Renal cortex interstitium (tissue), 11 donors: ENCODE results near the gene CORIN. TPM values are rescaled to one million over a fixed set of nuclear protein-coding genes. Genes with fewer than 3 reads are reported as not detected.
"Not testable (repeated sequence)": the region's sequence is repeated elsewhere in the genome, so short reads cannot be mapped to it uniquely, and the experiment has no call there.

Experiments
- DNase-seq, 11 donors: peaks; one replicate each; pipeline ENCODE4 v3.0.0-alpha.2; 2013; ENCODE audit warnings: low read depth in 9 of 11, low spot score in 4 of 11; ENCODE audit errors: extremely low read depth in 1 of 11
- polyA plus RNA-seq, 3 donors: library from polyadenylated mRNA; unstranded; fragments of 120-200 nt; gene quantifications; one replicate each; pipeline ENCODE4 v1.2.1, GENCODE V29; 2013; ENCODE audit not compliant: insufficient read length in 3 of 3

Gene CORIN
- polyA plus RNA-seq, 3 donors = 4.4 to 5.8 (median 4.5) TPM

DNA sequence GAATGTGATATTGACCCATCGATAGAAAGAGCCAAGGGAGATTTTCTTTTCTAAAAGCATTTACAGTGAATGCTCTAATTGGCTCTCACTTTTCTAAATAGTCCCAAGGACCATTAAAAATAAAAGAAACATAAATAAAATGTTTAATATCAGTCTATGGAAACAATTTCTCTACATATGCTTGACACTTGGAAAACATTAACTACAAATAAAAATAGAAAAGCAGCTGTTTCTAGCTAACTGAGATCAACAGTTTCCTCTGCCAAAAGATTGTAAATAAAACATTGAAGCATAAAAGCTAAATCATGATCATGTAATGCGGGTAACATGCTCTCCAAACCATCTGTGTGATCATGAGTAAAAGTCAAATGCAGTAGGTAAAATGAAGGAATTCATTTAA is 49.7 kb downstream of the CORIN start:
- DNase-seq = peak in 1 of 11 donors; percentile 11

- DNase-seq = no peak
Observed at GRCh38 chr4:47786958-47787370, 50.9 kb downstream of the CORIN start.

DNA sequence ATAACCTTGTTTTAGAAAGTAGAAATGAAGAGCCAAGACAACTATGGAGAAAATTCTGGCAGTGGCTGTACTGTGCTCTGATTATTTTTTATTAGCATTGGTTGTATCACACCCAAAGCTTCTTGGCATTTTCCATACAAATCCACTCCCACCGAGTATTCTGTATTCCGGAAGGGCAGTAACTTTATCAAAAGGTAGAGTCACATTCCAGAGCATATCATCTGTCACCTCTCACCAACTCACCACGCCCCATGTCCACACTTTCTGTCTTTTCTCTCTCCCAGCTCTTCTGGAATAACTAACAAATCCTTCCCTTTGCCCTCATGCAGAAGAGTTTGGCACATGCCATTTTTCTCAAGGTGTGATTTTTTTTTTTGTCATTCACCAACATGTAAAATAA is 52.7 kb downstream of the CORIN start:
- DNase-seq = no peak

DNA sequence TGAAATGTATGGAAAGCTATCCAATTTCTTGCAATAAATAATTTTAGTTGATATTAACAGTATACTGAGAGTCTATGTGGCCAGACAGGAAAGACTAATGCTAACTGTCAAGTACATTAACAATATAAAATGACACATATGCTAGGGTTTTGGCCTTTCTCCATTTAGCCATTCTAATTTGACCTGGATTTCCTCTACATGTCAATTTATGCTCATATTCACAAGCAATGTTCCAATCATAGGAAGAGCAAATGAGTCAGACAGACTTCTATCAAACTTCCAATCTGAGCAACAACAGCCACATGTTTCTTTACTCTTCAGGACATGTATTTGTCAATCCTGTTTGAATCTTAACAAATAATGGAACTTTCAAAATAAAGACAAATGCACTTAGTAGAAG is 53.6 kb downstream of the CORIN start:
- DNase-seq = no peak

DNA sequence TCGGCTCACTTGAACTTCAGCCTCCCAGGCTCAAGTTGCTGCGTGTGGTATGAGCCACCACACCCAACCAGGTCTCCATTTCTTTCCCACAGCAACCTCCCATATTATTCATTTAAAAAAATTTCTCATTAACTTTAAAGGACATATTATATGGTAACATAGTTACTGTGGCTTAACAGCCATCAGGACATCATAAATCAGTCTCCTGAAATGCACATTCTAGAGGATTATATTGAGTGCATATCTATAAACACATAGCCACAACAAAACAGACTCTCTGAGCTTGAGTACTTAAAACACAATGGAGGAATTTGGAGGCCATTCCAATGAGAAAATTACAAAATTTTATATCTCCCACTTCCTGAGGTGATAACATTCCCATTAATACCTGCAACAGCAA is 61.5 kb downstream of the CORIN start:
- DNase-seq = no peak

GRCh38 chr4:47774079-47774478 is 63.8 kb downstream of the CORIN start:
- DNase-seq = peak in 2 of 11 donors; percentile 7 to 8

DNA sequence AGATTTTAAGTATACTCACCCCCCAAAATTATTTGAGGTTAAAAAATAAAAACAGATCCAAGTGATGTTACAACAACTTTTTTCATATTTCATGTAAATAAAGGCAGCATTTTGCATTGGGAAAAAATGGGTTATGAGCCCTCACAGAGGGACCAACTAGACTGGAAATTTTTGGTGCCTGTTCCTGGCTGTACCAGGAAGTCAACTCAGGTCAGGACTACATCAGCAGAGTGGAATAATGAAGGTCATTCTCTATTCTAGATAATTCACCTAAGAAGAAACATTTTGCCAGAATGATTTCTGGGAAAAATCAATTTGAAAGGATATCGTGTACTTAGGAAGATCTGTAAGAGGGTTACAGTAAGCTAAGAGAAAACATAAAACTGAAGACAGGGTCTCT is 66.8 kb downstream of the CORIN start:
- no peak for DNase-seq

- DNase-seq = not testable (repeated sequence)
Observed at GRCh38 chr4:47767956-47768355, 69.9 kb downstream of the CORIN start.

- DNase-seq = no peak
Observed at GRCh38 chr4:47763279-47763678, 74.6 kb downstream of the CORIN start.

- DNase-seq = no peak
Observed at GRCh38 chr4:47762376-47763266, 75.2 kb downstream of the CORIN start.

DNA sequence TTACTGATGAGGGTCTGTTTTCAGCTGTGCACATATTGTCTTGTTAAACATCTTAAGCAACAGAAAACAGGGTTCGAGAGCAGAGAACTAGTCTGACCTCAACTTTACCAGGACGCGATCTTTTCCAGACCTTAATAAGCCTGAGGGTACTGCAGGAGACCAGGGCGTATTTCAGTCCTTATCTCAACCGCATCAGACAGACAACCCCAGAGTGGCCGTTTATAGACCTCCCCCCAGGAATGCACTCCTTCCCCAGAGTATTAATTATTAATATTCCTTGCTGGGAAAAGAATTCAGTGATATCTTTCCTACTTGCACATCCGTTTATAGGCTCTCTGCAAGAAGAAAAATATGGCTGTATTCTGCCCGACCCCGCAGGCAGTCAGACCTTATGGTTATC is 84.6 kb downstream of the CORIN start:
- DNase-seq = not testable (repeated sequence)

DNA sequence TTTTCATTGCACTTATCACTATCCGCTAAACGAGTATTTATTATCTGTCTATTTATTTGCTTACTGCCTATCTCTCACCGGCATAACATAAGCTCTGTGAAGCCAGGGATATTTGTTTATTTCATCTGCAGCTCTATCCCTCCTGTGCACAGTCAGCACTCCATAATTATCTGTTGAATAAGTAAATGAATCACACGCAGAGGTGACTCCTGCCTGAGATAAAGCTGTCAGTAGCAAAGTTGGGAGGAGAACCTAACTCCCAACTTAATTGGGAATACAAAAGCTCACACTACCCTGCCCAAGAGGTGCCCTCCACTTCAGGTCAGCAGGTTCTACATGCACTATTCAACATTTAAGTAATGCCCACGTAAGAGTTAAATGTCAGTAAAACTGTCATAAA is 85.7 kb downstream of the CORIN start:
- DNase-seq = no peak

DNA sequence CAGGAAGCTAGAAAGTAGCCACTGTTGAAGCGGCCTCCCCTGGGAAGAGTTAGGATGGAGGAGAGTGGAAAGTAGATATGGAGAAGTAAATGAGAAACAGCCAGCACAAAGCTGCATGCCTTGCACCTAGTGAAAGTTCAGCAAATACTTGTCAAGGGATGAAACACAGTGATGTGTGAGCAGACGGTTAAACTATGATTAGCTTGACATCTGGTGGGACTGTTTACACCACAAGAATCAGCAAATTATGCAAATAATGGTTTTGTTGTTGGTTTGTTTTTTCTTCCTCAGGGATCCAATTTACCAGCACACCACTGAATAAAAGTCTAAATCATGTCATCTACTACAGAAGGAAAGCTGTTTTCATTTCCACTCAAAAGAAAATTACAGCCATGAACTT is 87.1 kb downstream of the CORIN start:
- no peak for DNase-seq

DNA sequence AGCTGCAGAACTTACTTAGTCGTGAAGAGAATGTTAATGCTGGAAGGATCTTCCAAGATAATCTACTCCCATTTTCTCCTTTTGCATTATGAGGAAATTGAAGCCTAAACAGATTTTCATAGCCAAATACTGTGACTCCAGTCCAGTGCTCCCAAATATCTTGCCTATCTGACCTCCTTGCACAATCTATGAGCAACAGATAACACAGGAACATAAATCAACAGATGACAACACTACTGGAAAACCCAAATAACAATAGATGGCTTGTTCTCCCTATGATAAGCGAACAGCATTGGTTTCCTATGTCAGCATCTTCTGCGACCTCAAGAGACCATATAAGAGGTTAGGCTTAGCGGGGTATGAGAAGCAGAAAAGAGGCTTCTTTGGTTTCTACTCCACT is 88.0 kb downstream of the CORIN start:
- DNase-seq = no peak

DNA sequence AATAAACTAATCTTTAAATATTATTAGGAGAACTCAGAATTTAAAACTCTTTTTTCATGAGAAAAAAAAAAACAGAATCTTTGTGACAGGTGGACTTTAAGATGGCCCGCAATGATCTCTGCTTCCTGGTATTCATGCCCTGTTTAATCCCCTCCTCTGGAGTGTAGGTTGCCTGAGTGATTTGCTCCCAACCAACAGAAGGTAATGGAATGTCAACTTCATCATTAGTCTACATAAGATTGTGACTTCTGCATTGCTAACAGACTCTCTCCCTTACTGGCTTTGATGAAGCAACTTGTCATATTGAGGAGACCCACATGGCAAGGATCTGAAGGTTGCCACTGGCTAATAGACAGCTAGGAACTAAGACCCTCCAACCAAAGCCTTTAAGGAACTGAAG is 88.8 kb downstream of the CORIN start:
- DNase-seq = no peak

DNA sequence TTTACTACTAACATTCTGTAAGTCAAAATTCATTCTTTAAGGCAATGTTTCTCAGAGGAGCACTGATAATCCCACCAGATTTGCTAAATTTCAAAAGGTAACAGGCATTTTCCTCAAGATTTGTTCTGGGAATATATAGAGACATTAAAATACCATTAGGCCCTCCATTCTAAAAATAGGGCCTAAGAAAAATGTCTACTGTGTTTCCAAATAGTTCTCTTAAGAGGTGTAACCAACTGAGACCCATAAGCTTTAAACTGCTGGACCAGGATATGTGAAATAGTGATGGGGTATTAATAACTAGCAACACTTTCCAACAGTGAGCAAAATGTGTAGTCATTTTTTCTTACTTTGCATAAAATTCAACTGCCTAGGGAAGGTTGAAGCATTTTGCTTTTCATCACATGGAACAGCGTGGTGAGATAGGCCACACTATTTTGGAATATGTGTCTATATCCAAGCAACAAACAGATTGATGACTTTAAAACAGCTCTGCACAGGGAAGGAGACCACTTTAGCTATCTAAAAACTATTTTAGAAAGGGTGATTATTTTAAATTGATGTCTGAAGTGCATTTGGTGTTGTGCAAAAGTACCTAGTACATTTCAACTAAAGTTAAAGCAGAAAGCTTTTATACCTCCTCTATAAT is 89.9 kb downstream of the CORIN start:
- DNase-seq = no peak

- DNase-seq = no peak
Observed at GRCh38 chr4:47747211-47747610, 90.7 kb downstream of the CORIN start.

DNA sequence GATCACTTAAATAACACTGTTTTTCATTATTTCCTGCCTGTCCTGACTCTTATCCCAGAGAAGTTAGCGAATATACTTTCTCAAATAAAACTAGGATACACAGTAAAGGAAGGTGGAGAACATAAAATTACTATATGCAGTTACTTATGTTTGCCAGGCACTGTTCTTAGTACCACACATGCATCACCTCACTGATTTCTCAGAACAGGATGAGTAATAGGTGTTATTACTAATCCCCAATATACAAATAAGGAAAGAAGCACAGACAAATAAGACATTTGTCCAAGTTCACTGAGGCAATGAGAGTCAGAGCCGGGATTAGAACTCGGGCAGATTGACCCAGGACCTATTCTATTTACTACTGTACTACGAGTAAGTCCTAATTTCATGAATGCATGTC is 91.7 kb downstream of the CORIN start:
- DNase-seq = no peak

DNA sequence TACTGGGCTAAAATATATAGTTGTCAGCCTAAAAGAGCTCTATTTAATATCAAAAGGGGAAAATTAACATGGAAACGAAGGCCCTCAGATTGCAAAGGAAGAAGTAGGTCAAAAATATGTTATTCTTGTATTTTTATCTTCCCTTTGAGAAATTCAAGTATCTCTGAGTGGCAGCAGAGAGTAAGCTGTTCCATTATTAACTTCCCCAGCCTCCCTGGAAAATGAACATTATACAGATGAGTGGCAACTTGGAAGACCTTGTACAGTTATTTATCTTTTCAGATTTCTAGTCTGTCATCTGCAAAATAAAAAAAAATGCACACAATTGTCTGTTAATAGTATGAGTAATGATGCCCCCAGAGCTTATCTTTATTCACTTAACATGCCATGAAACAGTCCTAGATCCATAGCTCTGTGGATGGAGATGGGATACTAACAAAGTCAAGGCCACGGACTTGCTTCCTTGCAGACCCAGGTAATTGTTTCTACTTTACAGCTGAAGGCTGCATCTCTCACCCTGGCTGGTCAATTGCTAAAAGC is 93.0 kb downstream of the CORIN start:
- no peak for DNase-seq

- DNase-seq = no peak
Observed at GRCh38 chr4:47744253-47744652, 93.6 kb downstream of the CORIN start.
